K562 (cell line): Measurements from ENCODE around the gene CEACAM18. TPM values are rescaled to one million over a fixed set of nuclear protein-coding genes. Genes with fewer than 3 reads are reported as not detected.

Source experiments
- ATAC-seq: fragments of 200-7000 bp; cut with Tn5 transposase; 3 replicates; pipeline ENCODE4 v1.9.1; 2020; ENCODE audit warnings: moderate library complexity
- BruUV-seq: library from RNA; stranded (reverse); fragments of 400-500 nt; replicated peaks from 2 replicates; lab custom pipeline; 2021; lab: Mats Ljungman, UMichigan
- CTCF ChIA-PET: fragments of 300-600 bp; formaldehyde crosslinking; extraction: SDS; loops from one replicate; lab custom pipeline; 2021; ENCODE audit warnings: low intra/inter-chr PET ratio; lab: Yijun Ruan, JAX
- POLR2A ChIA-PET: fragments of 300-600, 350-650 bp; sonication (Branson Sonifier 250); formaldehyde crosslinking; extraction: SDS; loops from one replicate; lab custom pipeline; 2021; ENCODE audit warnings: antibody characterized with exemption, inconsistent platforms; lab: Yijun Ruan, JAX
- DNase-seq, 4 experiments: peaks; one replicate each; pipeline versions ENCODE4 v3.0.0 to v3.0.0-alpha.2; 2011 to 2018; ENCODE audit warnings: low spot score in 3 of 4, mixed read lengths in 3 of 4; ENCODE audit errors: extremely low read depth in 1 of 4
- FAIRE-seq: peaks from 2 replicates; lab custom pipeline; 2011; peaks lifted over from hg19 to GRCh38; lab: Jason Lieb, UNC
- H2AFZ ChIP-seq: 2 replicates; pipeline ENCODE4 v1.6.0; 2011; ENCODE audit warnings: low read depth, low read length, control low read depth, inconsistent platforms
- H3K27ac ChIP-seq: fragments of 200-600 bp; 3 replicates; pipeline ENCODE4 v1.8.0; 2011; ENCODE audit warnings: low read depth, mild to moderate bottlenecking, control low read depth, inconsistent platforms, low read length, moderate library complexity, mixed read lengths; ENCODE audit errors: extremely low read depth
- H3K27me3 ChIP-seq, 2 experiments: fragments of 300-600 bp in 1 of 2; 2 replicates in 1 of 2; 3 replicates in 1 of 2; pipeline versions ENCODE4 v1.6.0 to v1.8.0; 2011; ENCODE audit warnings: inconsistent platforms in 2 of 2, low read length in 2 of 2, mild to moderate bottlenecking in 1 of 2, mixed read lengths in 1 of 2, moderate library complexity in 1 of 2; ENCODE audit not compliant: control insufficient read depth in 2 of 2, insufficient read depth in 2 of 2
- H3K36me3 ChIP-seq: fragments of 300-600 bp; 3 replicates; pipeline ENCODE4 v1.8.0; 2011; ENCODE audit warnings: mild to moderate bottlenecking, low read length, inconsistent platforms; ENCODE audit not compliant: control insufficient read depth, insufficient read depth
- H3K4me1 ChIP-seq, 2 experiments: fragments of 200-600 bp in 1 of 2; replicated peaks in 1 of 2; 2 replicates in 1 of 2; 3 replicates in 1 of 2; pipeline versions ENCODE4 v1.5.1 to v1.8.0; 2011; ENCODE audit warnings: inconsistent platforms in 2 of 2, low read length in 2 of 2, mild to moderate bottlenecking in 1 of 2, mixed read lengths in 1 of 2, moderate library complexity in 1 of 2; ENCODE audit not compliant: control insufficient read depth in 2 of 2, insufficient read depth in 2 of 2
- H3K4me2 ChIP-seq: 2 replicates; pipeline ENCODE4 v1.6.1; 2011; ENCODE audit warnings: low read length, control low read depth, inconsistent platforms, mixed read lengths; ENCODE audit not compliant: insufficient read depth
- H3K4me3 ChIP-seq: fragments of 200-600 bp; sonication (generic), shearing (Covaris generic); 2 replicates; pipeline ENCODE4 v1.5.1; 2016; ENCODE audit warnings: control low read depth, inconsistent platforms
- H3K79me2 ChIP-seq: fragments of 200-600 bp; 3 replicates; pipeline ENCODE4 v1.8.0; 2011; ENCODE audit warnings: low read length, inconsistent platforms; ENCODE audit not compliant: control insufficient read depth, insufficient read depth
- H3K9ac ChIP-seq, 2 experiments: 2 replicates each; pipeline versions ENCODE4 v1.6.0 to v1.6.1; 2011; ENCODE audit warnings: low read depth in 2 of 2, low read length in 2 of 2, control low read depth in 1 of 2, inconsistent platforms in 1 of 2, mild to moderate bottlenecking in 1 of 2, mixed read lengths in 1 of 2; ENCODE audit not compliant: insufficient read depth in 1 of 2
- H3K9me1 ChIP-seq: one replicate; pipeline ENCODE4 v1.6.0; 2011; ENCODE audit warnings: inconsistent platforms, mild to moderate bottlenecking, low read length, moderate library complexity; ENCODE audit not compliant: control insufficient read depth, insufficient read depth
- H3K9me3 ChIP-seq: replicated peaks from 2 replicates; pipeline ENCODE4 v1.5.1; 2011; ENCODE audit warnings: low read depth, low read length, inconsistent platforms; ENCODE audit not compliant: control insufficient read depth, insufficient read depth
- H4K20me1 ChIP-seq: replicated peaks from 2 replicates; pipeline ENCODE4 v1.6.1; 2011; ENCODE audit warnings: low read length, inconsistent platforms, mixed read lengths; ENCODE audit not compliant: control insufficient read depth, insufficient read depth
- BDP1 ChIP-seq: IDR thresholded peaks from 3 replicates; pipeline ENCODE4 v1.6.1; 2011; ENCODE audit not compliant: insufficient read length, insufficient read depth
- BMI1 ChIP-seq: fragments of 150-350 bp; IDR thresholded peaks from 2 replicates; pipeline ENCODE4 v1.6.1; 2014; ENCODE audit warnings: low read length
- CCAR2 ChIP-seq: fragments of 200-400 bp; formaldehyde crosslinking; IDR thresholded peaks from 2 replicates; pipeline ENCODE4 v1.6.1; 2017; ENCODE audit warnings: mild to moderate bottlenecking, low read depth, low read length
- ESRRB ChIP-seq: fragments of 250-450 bp; sonication (Bioruptor Pico); IDR thresholded peaks from 2 replicates; pipeline ENCODE4 v1.5.0; 2020; ENCODE audit warnings: mild to moderate bottlenecking, moderate library complexity, borderline replicate concordance
- ETV1 ChIP-seq: fragments of 450-650 bp; conservative IDR thresholded peaks from 2 replicates; pipeline ENCODE4 v1.6.1; 2016; ENCODE audit warnings: missing genetic modification characterization, control low read depth, low read depth, missing compliant biosample characterization
- SOX6 ChIP-seq: fragments of 450-650 bp; IDR thresholded peaks from 2 replicates; pipeline ENCODE4 v1.6.1; 2014; ENCODE audit warnings: mild to moderate bottlenecking
- TBL1XR1 ChIP-seq, 2 experiments: IDR thresholded peaks; 2 replicates each; pipeline ENCODE4 v1.6.1; 2012; ENCODE audit warnings: improper control_type of control experiment in 2 of 2, low read length in 2 of 2, mild to moderate bottlenecking in 1 of 2
- ZNF778 ChIP-seq: fragments of 450-650 bp; formaldehyde crosslinking; IDR thresholded peaks from 2 replicates; pipeline ENCODE4 v1.4.0; 2020; ENCODE audit warnings: mild to moderate bottlenecking, moderate library complexity
- WGBS: fragments of 100-300 bp; shearing (Covaris generic); methylation state at CpG from one replicate; pipeline ENCODE4 v1.1.6; 2016; ENCODE audit warnings: low coverage, mixed read lengths; ENCODE audit not compliant: insufficient coverage; ENCODE audit errors: missing lambda C conversion rate; 5-methylcytosine and 5-hydroxymethylcytosine counted together
- in situ Hi-C: fragments of 300-500 bp; cut with MboI; formaldehyde crosslinking; loops from 4 replicates; pipeline ENCODE4 v1.15.0; 2018; ENCODE audit warnings: inconsistent platforms, mixed read lengths
- intact Hi-C: fragments of 100-400 bp; cut with micrococcal nuclease; formaldehyde crosslinking; loops from 2 replicates; pipeline ENCODE4 v1.14.2; 2022
- polyA plus RNA-seq, 8 experiments: library from polyadenylated mRNA; depleted of rRNA in 4 of 8; stranded (reverse) in 5 of 8; unstranded in 3 of 8; fragments of >200 nt; fragmentation: Nextera tagmentation in 2 of 8; fragmentation: Illumina TruSeq in 1 of 8; extraction: Ambion mirVana in 2 of 8; extraction: Trizol in 1 of 8; gene quantifications; 2 replicates each; pipeline versions ENCODE4 v1.2.1 to v1.2.3, GENCODE V29; 2011 to 2014; ENCODE audit warnings: inconsistent platforms in 1 of 8, missing spikeins in 1 of 8
- total RNA-seq, 7 experiments: library from RNA; depleted of rRNA in 6 of 7; stranded (reverse); fragments of >200 nt in 6 of 7; fragmentation: Illumina TruSeq in 2 of 7; extraction: Trizol in 2 of 7; gene quantifications; 2 replicates each; pipeline versions ENCODE4 v1.2.1 to v1.2.3, GENCODE V29; 2011 to 2021; ENCODE audit warnings: low replicate concordance in 1 of 7
- TF ChIP-seq, protein P1 (sequence below): sonication (generic); formaldehyde crosslinking; IDR thresholded peaks from 2 replicates; pipeline ENCODE4 v1.8.1; 2023; ENCODE audit warnings: mild to moderate bottlenecking, missing genetic modification reagents, moderate library complexity

Gene CEACAM18
- total and polyA plus RNA-seq, 9 of the 15 experiments (the other 6 are each of a cell fraction or from before 2014, with no cell fraction given), result 0.08 to 0.24 (median 0.15) TPM; not detected in 3

DNA sequence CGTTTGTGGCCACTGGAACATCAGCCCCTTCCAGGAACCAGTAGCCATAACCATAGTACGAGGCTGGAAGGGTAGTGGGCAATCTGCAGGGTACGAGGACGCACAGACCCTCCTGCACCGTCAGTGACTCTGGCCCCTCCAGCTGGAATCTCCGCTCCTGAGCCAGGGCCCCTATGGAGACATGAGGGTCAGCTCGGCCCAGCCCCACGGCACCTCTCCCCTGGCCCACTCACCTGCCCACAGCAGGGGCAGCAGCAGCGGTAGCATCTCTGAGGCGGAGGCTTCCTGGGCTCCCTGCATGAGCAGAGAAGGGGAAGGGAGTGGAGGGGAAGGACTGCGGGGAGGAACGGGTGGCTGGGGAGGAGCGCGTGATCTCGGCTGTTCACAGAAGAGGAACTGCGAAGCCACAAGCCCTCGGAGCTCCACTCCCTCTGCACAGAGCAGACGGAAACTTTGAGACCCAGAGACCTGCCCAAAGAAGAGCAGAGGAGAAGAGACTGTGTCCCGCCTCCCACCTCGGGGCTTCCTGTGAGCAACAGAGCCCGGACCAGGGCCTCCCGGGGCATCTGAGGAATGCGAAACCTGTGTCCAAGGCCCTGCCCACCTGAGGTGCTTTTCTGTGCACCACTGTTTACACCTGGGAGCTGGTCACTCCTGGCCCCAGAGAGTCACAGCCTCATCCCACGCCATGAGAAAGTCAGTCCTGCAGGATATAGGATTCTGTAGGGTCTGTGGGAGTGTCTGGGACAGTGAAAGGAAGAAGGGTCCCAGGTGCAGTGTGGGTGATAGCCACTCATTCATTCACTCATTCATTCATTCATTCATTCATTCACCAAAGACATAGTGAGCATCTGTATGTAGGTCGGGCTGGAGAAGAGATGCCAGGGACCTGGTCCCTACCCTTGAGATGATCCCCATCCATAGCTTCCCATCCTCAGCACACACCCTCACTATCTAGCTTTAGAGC, 53.3 kb downstream of the CEACAM18 start, which contains the start of gene SIGLEC6 (continued):
- peak; percentile 21; the same call in 1 of the 2 replicates for TF ChIP-seq SOX6
- no peak for TF ChIP-seq ESRRB (CRISPR knock-in tag)
- TF ChIP-seq ETV1, result peak; percentile 56; the same call in 1 of the 2 replicates
- TF ChIP-seq, protein P1, sequence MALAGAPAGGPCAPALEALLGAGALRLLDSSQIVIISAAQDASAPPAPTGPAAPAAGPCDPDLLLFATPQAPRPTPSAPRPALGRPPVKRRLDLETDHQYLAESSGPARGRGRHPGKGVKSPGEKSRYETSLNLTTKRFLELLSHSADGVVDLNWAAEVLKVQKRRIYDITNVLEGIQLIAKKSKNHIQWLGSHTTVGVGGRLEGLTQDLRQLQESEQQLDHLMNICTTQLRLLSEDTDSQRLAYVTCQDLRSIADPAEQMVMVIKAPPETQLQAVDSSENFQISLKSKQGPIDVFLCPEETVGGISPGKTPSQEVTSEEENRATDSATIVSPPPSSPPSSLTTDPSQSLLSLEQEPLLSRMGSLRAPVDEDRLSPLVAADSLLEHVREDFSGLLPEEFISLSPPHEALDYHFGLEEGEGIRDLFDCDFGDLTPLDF, result no peak

DNA sequence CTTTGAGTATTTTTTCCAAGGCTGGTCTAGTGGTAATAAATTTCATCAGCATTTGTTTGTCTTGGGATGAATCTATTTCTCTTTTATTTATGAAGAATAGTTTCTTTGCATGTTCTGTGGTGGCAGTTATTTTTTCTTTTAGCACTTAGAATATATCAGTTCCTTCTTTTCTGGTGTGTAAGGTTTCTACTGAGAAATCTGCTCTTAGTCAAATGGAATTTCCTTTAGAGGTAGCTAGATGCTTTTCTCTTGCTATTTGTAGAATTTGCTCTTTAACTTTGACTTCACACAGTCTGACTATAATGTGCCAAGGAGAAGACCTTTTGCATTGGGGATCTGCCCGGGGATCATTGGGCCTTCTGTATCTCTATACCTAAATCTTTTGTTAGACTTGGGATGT, 57.2 kb downstream of the CEACAM18 start:
- CTCF ChIA-PET, result no interaction called here
- POLR2A ChIA-PET, result interaction anchor here (2.4 kb wide), 1 partner anchor 12 kb away, joined by 14 read pairs; no protein-coding TSS in a partner anchor
- FAIRE-seq (no peak), DNase-seq (no peak), ATAC-seq (no peak)
- in situ Hi-C loops, result no loop called here
- Histone ChIP-seq H3K9ac (no peak overlapping the region), H3K4me2 (no peak overlapping the region), H3K9me1 (no peaks in the 10 kb centered on the region), H3K36me3 (no peaks in the 10 kb centered on the region), H2AFZ (no peak overlapping the region), H3K27ac (no peak overlapping the region), H3K79me2 (peaks cover 11% of the 10 kb centered on the region), H3K9me3 (no peaks in the 10 kb centered on the region; the same call in 1 of the 2 replicates), H3K4me3 (no peak overlapping the region), H3K27me3 (no peaks in the 10 kb centered on the region), H3K4me1 (peaks cover 14 to 19% of the 10 kb centered on the region in 2 experiments), H4K20me1 (no peaks in the 10 kb centered on the region)
- TF ChIP-seq ZNF778 (CRISPR knock-in tag) (no peak), CCAR2 (no peak), BDP1 (no peak), TBL1XR1 (IDR thresholded peaks at IDR 0.05; ENCODE audit: low read length in 2 of 2) (no peak), BMI1 (no peak)
- BruUV-seq, result no TSS peak
- intact Hi-C loops, result no loop called here
- 86% methylated on average over 1 of the region's 1 CpG for WGBS
